Stimulated activated CD8-positive, alpha-beta memory T cell treated with anti-CD3 and anti-CD28 coated beads, Interleukin-15, amount 100 ng/mL, for 24 hours (primary cell): Measurements from ENCODE around the gene VGF.
A peak's percentile ranks its signal among the peaks of the same experiment; 100 is the strongest.

Source experiments
- DNase-seq: peaks from one replicate; pipeline ENCODE4 v3.0.0-alpha.2; 2020; ENCODE audit warnings: low read depth

The VGF gene

GRCh38 chr7:101185258-101185839 is 20.0 kb upstream of the VGF start:
- DNase-seq, result no peak

GRCh38 chr7:101180130-101180755 is 14.9 kb upstream of the VGF start, which contains the start of gene NAT16:
Gene NAT16, minus strand, starts transcription at chr7:101180293. Its CDS starts 5,486 bp downstream, at chr7:101174807.
- DNase-seq, result no peak

- DNase-seq, result no peak
These were observed 14.3 kb upstream of the VGF start for GRCh38 chr7:101179713-101180112.

GRCh38 chr7:101179117-101179516 is 13.7 kb upstream of the VGF start:
- DNase-seq, result no peak

GRCh38 chr7:101177644-101178043 is 12.3 kb upstream of the VGF start:
- DNase-seq, result no peak

GRCh38 chr7:101175664-101176063 is 10.3 kb upstream of the VGF start:
- no peak for DNase-seq

GRCh38 chr7:101174322-101174854 is 9.0 kb upstream of the VGF start:
- DNase-seq, result no peak

GRCh38 chr7:101173752-101174244 is 8.4 kb upstream of the VGF start:
- no peak for DNase-seq

- DNase-seq, result no peak
These were observed 7.7 kb upstream of the VGF start for GRCh38 chr7:101172854-101173751.

GRCh38 chr7:101172005-101172853 is 6.9 kb upstream of the VGF start:
- no peak for DNase-seq

GRCh38 chr7:101171442-101171837 is 6.1 kb upstream of the VGF start:
- DNase-seq, result no peak

GRCh38 chr7:101170617-101171441 is 5.5 kb upstream of the VGF start:
- DNase-seq, result no peak

- DNase-seq, result peak; percentile 69
These were observed 4.6 kb upstream of the VGF start for GRCh38 chr7:101169838-101170551.

- no peak for DNase-seq
These were observed 3.9 kb upstream of the VGF start for GRCh38 chr7:101169110-101169837.

GRCh38 chr7:101168412-101169049 is 3.2 kb upstream of the VGF start:
- DNase-seq, result no peak

- no peak for DNase-seq
These were observed 2.5 kb upstream of the VGF start for GRCh38 chr7:101167645-101168411.

- DNase-seq, result no peak
These were observed 1.7 kb upstream of the VGF start for GRCh38 chr7:101166909-101167644.

- DNase-seq, result no peak
These were observed 1.2 kb upstream of the VGF start for GRCh38 chr7:101166648-101166908.
